Hematopoietic multipotent progenitor cell treated with erythropoietin and hydrocortisone succinate and interleukin-3 and kit ligand, for 8 days (in vitro differentiated cells): ENCODE results near the gene REPIN1.

Experiments
- DNase-seq: peaks from one replicate; pipeline ENCODE4 v3.0.0-alpha.2; 2015

Gene REPIN1

GRCh38 chr7:150337659-150338081, 31.0 kb upstream of the REPIN1 start:
- no peak for DNase-seq

DNA sequence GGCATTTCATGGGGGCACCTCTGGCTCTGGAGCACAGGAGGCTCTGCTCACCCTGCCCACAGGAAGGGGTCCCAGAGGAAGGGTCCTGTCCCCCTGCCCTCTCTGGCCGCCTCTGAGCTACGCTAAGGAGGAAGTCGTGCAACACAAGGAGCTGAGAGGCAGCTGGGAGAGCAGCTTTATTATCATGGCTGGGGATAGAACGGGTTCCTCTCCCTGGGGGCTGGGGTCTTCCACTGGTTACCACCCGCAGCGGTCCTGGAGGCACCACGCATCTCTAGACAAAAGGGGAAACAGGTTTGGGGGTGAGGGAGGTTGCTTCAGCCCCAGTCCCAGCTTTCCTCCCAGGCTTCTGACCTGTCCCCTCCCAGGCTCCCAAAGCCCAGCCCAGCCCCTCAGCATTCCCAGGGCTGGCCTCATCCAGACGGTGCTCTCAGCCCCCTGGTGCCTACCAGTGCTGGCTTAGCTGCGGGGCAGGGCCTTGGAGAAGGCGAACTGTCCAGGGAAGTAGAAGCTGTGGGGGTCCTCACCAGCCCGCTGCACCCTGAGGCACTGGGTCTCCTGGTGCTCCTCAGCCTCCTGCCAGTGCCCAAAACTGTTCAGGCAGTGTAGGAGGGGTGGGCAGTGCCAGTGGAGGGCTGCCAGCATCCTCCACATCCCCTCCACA, 30.3 kb upstream of the REPIN1 start:
- no peak for DNase-seq

- DNase-seq: no peak
These were observed 29.2 kb upstream of the REPIN1 start for GRCh38 chr7:150339409-150339809.

DNA sequence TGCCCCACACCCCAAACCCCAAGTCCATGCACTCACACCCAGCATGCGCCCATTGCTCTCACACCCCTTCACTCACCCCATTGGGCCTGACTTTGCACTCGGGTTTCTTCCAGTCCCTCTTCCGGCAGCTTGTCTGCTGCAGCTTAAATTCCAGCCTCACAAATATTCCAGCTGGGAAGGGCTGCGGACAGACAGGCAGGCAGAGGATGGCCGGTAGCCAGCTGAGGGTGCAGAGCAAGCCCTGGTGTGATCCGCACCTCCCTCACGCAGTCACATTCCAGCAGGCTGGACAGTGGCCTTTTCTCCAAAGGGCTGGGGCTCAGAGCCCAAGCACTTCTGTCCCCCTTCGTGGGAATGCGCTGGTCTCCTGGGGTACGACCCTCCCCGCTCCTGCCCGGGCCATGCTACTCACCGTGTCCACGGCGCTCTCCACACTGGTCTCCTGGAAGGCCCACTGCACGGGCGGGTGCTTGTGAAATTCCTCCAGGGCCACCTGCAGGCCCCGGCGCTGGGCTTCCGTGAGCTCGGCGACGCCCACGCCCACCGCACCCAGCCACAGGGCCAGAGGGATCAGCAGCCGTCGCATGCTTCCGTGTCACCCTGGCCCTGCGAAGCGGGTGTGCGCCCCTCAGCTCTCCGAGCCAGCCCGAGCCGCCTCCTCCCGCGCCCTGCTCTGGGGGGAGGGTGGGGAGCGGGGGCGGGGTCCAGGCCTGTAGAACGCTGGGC, 28.4 kb upstream of the REPIN1 start:
- no peak for DNase-seq

GRCh38 chr7:150340875-150341262, 27.8 kb upstream of the REPIN1 start:
- DNase-seq: no peak

DNA sequence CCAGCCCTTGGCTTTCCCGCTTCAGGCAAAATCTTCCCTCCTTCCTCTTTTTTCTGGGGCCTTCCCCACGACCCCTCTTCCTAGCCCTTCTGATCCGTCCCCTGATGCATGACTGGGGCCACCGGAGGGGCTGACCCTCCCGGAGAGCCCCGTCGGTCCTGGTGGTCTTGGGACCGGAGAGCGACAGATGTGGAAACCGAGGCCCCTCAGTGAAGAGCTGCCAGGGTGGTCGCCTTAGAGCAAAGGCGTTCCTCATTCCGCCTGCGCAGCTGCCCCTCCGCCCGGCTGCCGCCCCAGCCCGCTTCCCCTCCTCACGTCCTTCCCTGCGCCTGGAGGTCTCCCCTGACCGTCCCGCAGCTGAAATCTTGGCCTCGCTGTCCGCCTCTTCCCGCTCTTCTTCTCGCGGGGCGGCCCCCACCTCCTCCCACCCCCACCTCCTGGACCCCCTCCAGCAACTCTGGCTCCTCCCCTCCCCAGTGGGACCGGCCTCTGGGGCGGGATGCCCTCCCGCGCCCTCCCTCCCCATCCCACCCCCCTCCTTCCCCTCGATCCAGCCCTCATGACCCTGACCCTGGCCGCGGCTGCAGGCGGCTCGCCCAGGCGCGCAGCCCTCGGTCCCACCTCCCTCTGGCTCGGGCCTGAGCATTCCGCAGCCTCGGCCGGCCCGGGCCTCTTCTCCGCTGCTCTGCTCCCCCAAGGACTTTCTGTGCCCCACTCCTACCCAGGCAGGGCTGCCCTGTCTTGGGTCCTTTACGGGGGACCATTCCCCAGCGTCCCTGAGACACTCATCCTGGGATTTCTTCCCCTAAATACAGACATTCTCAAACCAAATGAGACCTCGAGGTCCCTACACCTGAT, 27.1 kb upstream of the REPIN1 start, which contains the start of gene RARRES2:
RARRES2 (minus strand) TSS at position 367 of the 858 bp plus-strand sequence. CDS start 1,020 bp downstream, outside the sequence.
- no peak for DNase-seq

GRCh38 chr7:150342121-150342408, 26.6 kb upstream of the REPIN1 start:
- no peak for DNase-seq

GRCh38 chr7:150343225-150343624, 25.4 kb upstream of the REPIN1 start:
- DNase-seq: no peak

- no peak for DNase-seq
These were observed 24.3 kb upstream of the REPIN1 start for GRCh38 chr7:150344299-150344698.

GRCh38 chr7:150345012-150345411, 23.6 kb upstream of the REPIN1 start:
- no peak for DNase-seq

DNA sequence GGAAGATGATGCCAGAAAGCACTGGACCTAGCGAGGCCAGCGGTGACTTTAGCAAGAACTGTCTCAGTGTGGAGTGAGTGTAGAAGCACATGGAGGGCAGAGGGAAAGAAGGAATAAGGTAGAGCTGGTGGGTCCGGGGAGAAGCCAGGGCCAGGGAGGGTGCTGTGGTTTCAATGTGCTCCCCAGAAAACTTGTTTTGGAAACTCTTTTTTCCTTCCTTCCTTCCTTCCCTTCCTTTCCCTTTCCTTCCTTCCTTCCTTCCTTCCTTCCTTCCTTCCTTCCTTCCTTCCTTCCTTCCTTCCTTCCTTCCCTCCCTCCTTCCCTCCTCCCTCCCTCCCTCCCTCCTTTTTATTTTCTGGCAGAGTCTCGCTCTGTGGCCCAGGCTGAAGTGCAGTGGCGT, 21.7 kb upstream of the REPIN1 start:
- DNase-seq: no peak

DNA sequence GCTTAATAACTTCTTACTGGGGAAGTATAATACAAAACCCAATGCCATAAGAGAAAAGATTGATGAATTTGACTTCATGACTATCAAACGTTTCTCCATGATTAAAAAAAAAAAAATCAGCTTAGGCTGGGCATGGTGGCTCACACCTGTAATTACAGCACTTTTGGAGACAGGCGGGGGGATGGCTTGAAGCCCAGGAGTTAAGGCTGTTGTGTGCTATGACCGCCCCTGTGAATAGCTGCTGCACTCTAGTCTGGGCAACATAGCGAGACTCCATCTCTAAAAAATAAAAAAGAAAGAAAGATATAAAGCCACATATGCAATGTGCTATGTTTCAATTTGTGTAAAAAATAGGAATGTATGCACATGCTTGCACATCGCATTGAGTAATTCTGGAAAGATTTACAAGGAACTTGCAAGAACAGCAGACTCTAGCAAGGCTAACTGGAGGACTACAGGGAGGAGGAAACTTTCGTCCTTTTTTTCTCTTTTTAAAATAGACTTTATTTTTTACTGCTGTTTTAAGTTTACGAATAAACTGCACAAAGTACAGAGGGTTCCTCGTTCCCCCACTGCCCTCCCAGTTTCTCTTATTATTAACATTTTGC, 16.9 kb upstream of the REPIN1 start:
- DNase-seq: no peak

- no peak for DNase-seq
These were observed 13.0 kb upstream of the REPIN1 start for GRCh38 chr7:150355666-150356059.

DNA sequence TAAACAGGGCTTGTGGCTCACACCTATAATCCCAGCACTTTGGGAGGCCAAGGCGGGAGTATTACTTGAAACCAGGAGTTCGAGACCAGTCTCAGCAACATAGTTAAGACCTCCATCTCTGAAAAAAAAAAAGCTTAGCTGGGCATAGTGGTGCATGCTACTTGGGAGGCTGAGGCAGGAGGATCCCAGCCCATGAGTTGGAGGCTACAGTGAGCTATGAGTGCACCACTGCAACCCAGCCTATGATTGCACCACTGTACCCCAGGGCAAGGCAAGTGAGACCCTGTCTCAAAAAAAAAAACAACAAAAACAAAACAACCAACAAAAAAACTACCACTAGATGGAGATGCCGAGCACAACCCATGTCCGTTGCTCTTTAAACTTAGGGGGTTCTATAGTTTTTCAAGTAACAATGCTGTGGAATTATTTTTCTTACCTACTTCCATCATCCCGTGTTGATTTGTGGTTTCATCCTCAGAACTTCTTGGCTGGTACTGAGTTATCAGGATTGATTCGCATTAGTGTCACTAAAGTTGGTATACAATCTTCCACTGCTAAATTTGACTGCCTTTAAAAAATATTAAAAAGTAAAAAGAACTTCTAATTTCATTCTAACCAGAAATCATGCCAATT, 12.2 kb upstream of the REPIN1 start:
- peak; percentile 68 for DNase-seq

DNA sequence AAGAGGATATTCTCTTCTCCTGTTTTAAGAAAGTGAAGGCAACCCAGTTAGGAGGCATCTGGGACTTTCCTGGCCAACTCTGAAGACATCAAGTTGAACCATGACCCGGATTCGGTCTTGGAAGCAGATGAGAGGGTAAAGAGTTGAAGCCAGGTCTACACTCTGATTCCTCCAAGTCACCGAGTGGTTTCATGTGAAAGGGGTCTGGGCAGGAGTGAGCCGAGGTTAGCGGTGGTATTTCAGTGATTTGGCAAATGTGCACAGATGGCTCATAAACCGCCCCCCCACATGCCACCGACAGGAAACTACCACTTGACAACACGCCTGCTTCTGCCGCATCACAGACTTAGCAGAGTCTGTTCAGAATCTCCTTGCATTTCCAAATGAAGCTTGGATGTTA, 11.4 kb upstream of the REPIN1 start:
- no peak for DNase-seq

DNA sequence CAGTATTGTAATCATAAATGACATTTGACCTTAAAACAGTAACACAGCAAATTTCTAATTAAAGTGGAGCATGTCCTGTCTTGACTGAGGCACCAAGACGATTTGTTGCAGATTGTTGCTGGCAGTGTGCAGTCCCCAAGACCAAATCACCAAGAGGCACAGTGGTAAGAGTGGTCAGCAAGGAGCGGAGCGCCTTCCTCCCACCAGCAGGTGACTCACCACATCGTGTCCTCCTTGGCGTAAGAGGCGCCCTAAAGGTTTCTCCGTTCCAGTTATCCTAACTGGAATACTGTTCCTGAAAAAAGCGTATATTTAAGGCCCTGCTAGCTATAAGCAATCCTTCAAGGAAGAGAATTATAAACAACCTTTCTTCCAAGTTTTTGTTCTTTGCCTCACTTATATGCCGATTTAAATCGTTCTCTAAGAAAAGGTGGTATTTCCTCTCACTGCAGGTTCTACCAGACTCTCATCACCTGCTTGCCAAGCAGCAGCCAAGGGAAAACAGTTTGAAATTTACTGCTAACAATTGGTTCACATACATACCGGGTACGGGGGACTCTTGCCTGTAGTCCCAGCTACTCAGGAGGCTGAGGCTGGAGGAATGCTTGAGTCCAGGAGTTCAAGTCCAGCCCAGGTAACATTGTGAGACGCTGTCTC, 10.7 kb upstream of the REPIN1 start:
- no peak for DNase-seq

DNA sequence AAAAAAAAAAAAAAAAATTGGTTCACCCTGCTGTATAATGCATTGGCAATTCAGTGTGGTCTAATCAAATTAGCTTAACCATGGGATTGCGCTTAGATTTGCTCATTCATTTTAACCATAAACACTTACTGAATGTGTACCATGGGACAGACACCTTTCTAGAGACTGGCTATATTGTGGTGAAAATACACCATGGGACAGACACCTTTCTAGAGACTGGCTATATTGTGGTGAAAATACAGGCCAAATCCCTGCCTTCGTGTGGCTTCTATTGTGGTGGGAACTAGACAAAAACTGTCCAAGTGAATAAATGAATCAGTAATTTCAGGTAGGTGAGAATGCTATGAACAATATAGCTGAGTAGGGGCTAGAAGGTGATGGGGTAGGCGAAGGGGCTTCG, 10.2 kb upstream of the REPIN1 start:
- DNase-seq: no peak

- DNase-seq: no peak
These were observed 9.5 kb upstream of the REPIN1 start for GRCh38 chr7:150358988-150359621.

DNA sequence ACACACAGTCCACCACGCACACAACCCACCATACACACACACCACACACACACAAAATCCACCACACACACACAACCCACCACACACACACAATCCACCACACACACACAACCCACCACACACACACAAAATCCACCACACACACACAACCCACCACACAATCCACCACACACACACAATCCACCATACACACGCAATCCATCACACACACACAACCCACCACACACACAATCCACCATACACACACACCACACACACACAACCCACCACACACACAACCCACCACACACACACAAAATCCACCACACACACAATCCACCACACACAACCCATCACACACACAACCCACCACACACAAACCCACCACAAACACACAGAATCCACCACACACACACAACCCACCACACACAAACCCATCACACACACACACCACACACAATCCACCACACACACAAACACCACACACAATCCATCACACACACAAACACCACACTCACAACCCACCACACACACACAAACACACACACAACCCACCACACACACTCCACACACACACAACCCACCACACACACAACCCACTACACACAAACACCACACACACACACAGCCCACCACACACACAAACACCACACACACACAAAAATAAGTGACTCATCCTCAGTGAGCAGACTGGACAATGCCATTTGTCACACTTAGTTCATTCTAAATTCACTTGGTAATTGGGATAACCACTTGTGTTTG, 8.8 kb upstream of the REPIN1 start:
- DNase-seq: no peak

DNA sequence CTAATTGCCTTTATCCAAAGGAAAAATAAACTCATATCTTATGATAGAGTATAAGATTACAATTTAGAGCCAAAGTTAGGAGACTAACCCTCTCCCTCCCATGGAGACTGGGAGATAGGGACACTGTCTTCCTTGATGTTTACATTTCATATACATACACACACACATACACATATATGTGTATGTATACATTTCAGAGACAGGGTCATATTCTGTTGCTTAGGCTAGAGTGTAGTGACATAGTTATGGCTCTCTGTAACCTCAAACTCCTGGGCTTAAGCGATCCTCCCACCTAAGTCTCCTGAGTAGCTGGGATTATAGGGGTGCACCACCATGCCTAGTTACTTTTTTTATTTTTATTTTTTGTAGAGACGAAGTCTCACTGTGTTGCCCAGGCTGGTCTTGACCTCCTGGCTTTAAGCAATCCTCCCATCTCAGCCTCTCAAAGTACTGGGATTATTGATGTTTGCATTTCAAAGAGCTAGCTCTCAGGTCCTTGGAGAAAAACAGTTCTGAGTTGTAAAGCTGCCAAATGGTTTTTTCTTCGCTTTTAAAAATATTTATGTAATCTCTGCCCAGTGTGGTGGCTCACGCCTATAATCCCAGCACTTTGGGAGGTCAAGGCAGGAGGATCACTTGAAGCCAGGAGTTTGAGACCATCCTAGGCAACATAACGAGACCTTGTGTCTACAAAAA, 8.1 kb upstream of the REPIN1 start:
- no peak for DNase-seq

DNA sequence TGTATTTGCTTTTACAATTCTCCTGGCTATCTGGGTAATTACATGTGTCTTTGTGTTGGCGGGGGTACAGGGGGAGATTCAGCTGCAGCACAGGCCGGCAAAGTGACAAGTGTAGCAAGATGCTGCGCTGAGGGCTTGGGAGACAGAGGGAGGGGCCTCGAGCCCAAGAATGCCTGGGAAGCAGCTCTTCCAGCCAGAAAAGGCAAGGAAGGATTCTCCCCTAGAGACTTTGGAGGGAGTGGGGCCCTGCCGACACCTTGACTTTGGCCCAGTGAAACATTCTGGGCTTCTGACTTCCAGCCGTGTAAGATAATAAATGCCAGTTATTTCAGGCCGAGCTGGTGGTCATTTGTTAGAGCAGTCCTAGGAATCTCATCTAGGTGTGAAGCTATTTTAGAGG, 7.2 kb upstream of the REPIN1 start:
- no peak for DNase-seq
